ENCODE measurements around the gene ASIC1.

ASIC1 gene

GRCh38 chr12:50085615-50086072 lies 28.2 kb downstream of the ASIC1 start:
- no peak for DNase-seq (ENCODE audit: low spot score)

GRCh38 chr12:50086148-50086547 lies 28.8 kb downstream of the ASIC1 start:
- DNase-seq (ENCODE audit: low spot score): no peak

GRCh38 chr12:50087151-50087550 lies 29.8 kb downstream of the ASIC1 start:
- no peak for DNase-seq (ENCODE audit: low spot score)

GRCh38 chr12:50087995-50088394 lies 30.6 kb downstream of the ASIC1 start:
- DNase-seq (ENCODE audit: low spot score): peak; percentile 84

GRCh38 chr12:50088577-50089335 lies 31.4 kb downstream of the ASIC1 start:
- no peak for DNase-seq (ENCODE audit: low spot score)

- no peak for DNase-seq (ENCODE audit: low spot score)
These were observed 32.3 kb downstream of the ASIC1 start for GRCh38 chr12:50089730-50090129.

- DNase-seq (ENCODE audit: low spot score): no peak
These were observed 33.0 kb downstream of the ASIC1 start for GRCh38 chr12:50090391-50090790.

GRCh38 chr12:50097952-50098351 lies 40.6 kb downstream of the ASIC1 start:
- no peak for DNase-seq (ENCODE audit: low spot score)

- no peak for DNase-seq (ENCODE audit: low spot score)
These were observed 42.1 kb downstream of the ASIC1 start for GRCh38 chr12:50099302-50100008.

GRCh38 chr12:50100561-50100960 lies 43.2 kb downstream of the ASIC1 start:
- no peak for DNase-seq (ENCODE audit: low spot score)

GRCh38 chr12:50101663-50102062 lies 44.3 kb downstream of the ASIC1 start:
- DNase-seq (ENCODE audit: low spot score): peak; percentile 41

GRCh38 chr12:50102131-50102531 lies 44.7 kb downstream of the ASIC1 start:
- no peak for DNase-seq (ENCODE audit: low spot score)

GRCh38 chr12:50102646-50103309 lies 45.4 kb downstream of the ASIC1 start:
- DNase-seq (ENCODE audit: low spot score): no peak

- DNase-seq (ENCODE audit: low spot score): no peak
These were observed 46.0 kb downstream of the ASIC1 start for GRCh38 chr12:50103351-50103750.

- DNase-seq (ENCODE audit: low spot score): no peak
These were observed 46.4 kb downstream of the ASIC1 start, which contains the start of gene GPD1 for GRCh38 chr12:50103767-50104321. Gene GPD1, plus strand, starts transcription at chr12:50104008. Its CDS starts 43 bp downstream, at chr12:50104051.

- no peak for DNase-seq (ENCODE audit: low spot score)
These were observed 47.3 kb downstream of the ASIC1 start for GRCh38 chr12:50104417-50105366.

GRCh38 chr12:50105913-50106450 lies 48.6 kb downstream of the ASIC1 start:
- no peak for DNase-seq (ENCODE audit: low spot score)

- DNase-seq (ENCODE audit: low spot score): no peak
These were observed 49.5 kb downstream of the ASIC1 start for GRCh38 chr12:50106907-50107306.

GRCh38 chr12:50107416-50108268 lies 50.2 kb downstream of the ASIC1 start:
- no peak for DNase-seq (ENCODE audit: low spot score)

- DNase-seq (ENCODE audit: low spot score): no peak
These were observed 51.9 kb downstream of the ASIC1 start for GRCh38 chr12:50109319-50109718.
